ENCODE measurements around the gene BAIAP2.

The BAIAP2 gene

GRCh38 chr17:81120695-81121621 is 86.0 kb downstream of the BAIAP2 start:
- 0 out of 3 replicates have a peak, but pooled peaks have one; percentile 6 for ATAC-seq
- TF ChIP-seq, protein P1, sequence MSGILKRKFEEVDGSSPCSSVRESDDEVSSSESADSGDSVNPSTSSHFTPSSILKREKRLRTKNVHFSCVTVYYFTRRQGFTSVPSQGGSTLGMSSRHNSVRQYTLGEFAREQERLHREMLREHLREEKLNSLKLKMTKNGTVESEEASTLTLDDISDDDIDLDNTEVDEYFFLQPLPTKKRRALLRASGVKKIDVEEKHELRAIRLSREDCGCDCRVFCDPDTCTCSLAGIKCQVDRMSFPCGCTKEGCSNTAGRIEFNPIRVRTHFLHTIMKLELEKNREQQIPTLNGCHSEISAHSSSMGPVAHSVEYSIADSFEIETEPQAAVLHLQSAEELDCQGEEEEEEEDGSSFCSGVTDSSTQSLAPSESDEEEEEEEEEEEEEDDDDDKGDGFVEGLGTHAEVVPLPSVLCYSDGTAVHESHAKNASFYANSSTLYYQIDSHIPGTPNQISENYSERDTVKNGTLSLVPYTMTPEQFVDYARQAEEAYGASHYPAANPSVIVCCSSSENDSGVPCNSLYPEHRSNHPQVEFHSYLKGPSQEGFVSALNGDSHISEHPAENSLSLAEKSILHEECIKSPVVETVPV (CRISPR knock-in tag; IDR thresholded peaks at IDR 0.05) = no peak
- TF ChIP-seq GLIS3 (CRISPR knock-in tag; IDR thresholded peaks at IDR 0.05) = no peak

DNA sequence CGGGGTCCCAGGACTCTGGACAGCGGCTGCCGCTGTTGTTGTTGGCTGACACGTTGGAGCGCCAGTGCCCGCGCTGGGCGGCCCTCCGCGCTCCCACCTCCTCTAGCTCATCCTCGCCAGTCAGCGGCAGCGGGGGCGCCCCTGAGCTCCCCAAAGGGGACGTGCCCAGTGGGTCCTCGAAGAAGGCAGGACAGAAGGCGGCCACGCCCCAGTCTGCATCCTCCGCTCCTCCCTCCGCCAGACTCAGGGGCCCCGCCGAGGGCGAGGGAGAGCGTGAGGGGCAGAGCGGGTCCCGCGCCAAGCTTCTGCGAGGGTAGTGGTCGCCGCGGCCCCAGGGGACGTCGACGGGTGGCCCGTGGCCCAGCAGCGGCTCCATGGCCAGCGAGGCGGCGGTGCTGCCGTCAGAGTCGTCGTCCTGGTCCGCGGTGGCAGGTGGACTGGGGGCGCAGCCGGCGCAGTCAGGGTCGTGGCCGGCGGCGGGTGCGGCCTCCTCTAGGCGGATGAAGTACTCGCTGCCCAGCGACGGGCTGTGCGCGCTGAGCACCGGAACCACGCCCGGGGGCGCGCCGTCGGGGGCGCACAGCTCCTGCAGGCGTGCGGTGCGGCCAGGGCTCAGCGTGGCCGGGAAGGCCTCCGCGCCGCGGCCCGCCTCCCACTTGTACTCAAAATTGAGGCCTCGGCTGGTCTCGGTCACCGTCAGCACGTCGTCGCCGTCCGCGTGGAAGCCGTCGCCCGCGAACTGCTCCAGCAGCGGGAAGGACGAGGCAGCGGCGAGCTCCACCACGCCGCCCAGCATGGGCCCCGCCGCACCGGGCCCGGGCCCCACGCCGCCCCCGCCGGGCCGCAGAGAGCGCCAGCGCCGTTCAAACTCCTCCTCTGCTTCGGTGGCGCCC is 87.1 kb downstream of the BAIAP2 start:
- TF ChIP-seq GLIS3 (CRISPR knock-in tag; IDR thresholded peaks at IDR 0.05) (no peak), ZNF8 (CRISPR knock-in tag; IDR thresholded peaks at IDR 0.05) (no peak), RARB (CRISPR knock-in tag; IDR thresholded peaks at IDR 0.05) (no peak), CREB5 (CRISPR knock-in tag; IDR thresholded peaks at IDR 0.05; ENCODE audit: low read depth) (no peak), TCF4 (CRISPR knock-in tag; IDR thresholded peaks at IDR 0.05; ENCODE audit: borderline replicate concordance) (no peak), SNAI2 (CRISPR knock-in tag; IDR thresholded peaks at IDR 0.05) (no peak)
- TF ChIP-seq, protein P2, sequence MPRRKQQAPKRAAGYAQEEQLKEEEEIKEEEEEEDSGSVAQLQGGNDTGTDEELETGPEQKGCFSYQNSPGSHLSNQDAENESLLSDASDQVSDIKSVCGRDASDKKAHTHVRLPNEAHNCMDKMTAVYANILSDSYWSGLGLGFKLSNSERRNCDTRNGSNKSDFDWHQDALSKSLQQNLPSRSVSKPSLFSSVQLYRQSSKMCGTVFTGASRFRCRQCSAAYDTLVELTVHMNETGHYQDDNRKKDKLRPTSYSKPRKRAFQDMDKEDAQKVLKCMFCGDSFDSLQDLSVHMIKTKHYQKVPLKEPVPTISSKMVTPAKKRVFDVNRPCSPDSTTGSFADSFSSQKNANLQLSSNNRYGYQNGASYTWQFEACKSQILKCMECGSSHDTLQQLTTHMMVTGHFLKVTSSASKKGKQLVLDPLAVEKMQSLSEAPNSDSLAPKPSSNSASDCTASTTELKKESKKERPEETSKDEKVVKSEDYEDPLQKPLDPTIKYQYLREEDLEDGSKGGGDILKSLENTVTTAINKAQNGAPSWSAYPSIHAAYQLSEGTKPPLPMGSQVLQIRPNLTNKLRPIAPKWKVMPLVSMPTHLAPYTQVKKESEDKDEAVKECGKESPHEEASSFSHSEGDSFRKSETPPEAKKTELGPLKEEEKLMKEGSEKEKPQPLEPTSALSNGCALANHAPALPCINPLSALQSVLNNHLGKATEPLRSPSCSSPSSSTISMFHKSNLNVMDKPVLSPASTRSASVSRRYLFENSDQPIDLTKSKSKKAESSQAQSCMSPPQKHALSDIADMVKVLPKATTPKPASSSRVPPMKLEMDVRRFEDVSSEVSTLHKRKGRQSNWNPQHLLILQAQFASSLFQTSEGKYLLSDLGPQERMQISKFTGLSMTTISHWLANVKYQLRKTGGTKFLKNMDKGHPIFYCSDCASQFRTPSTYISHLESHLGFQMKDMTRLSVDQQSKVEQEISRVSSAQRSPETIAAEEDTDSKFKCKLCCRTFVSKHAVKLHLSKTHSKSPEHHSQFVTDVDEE (CRISPR knock-in tag; IDR thresholded peaks at IDR 0.05) = no peak
- ATAC-seq = no peak

DNA sequence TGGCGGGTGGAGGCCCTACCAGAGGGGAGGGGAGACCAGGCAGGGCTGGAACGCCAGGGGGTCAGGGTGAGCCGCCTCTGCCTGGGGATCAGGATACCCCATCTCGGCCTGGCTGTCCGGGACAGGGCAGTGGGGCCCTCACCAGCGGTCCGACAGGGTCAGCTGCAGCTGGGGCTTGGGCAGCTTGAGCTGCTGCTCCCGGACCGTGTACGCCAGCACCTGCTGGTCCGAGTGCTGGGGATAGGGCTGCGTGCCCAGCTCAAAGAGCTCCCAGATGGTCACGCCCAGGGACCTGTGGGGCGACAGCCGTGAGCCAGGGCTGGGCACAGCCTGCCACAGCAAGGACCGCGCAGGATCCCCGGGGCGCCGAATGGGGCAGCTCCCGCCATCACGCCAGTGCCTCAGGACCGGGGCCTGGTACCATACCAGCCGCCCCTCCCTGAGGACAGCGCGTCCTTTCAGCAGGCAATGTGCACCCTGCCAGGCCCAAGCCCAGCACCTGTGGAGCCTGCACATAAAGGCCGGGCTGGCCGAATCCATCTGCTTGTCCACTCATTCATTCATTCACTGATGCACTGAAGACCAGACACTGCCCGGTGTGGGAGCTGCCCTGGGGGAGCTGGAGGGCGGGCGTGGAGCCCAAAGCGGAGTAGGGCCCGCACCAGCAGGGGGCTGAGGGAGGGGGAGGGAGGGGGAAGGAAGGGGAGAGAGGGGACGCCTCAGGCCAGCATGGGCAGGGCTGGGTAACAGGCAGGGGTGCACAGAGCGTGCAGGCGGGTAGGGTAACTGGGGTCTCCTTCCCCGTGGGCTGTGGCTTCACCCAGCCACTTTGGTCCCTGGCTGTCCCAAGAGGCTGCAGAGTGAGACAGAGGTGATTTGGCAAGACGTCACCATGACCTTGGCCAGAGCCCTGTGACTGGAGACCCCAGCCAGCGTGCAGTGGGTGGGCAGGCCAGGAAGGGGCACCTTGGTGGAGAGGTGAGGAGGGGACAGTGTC is 88.4 kb downstream of the BAIAP2 start:
- no peak for ATAC-seq
- TF ChIP-seq CREB5 (CRISPR knock-in tag; IDR thresholded peaks at IDR 0.05; ENCODE audit: low read depth) (no peak), TOX (CRISPR knock-in tag; IDR thresholded peaks at IDR 0.05; ENCODE audit: borderline replicate concordance) (no peak), BACH2 (CRISPR knock-in tag; IDR thresholded peaks at IDR 0.05; ENCODE audit: borderline replicate concordance) (no peak), ZFP30 (CRISPR knock-in tag; IDR thresholded peaks at IDR 0.05) (no peak), ZNF70 (CRISPR knock-in tag; IDR thresholded peaks at IDR 0.05) (no peak), ISL1 (CRISPR knock-in tag; IDR thresholded peaks at IDR 0.05) (no peak), GLIS3 (CRISPR knock-in tag; IDR thresholded peaks at IDR 0.05) (no peak), ESRRG (CRISPR knock-in tag; IDR thresholded peaks at IDR 0.05) (no peak), ZNF8 (CRISPR knock-in tag; IDR thresholded peaks at IDR 0.05) (no peak), PPARA (CRISPR knock-in tag; IDR thresholded peaks at IDR 0.05; ENCODE audit: borderline replicate concordance) (no peak), ZNF565 (CRISPR knock-in tag; conservative IDR thresholded peaks at IDR 0.05; ENCODE audit: low read depth) (no peak), ARNTL (CRISPR knock-in tag; IDR thresholded peaks at IDR 0.05; ENCODE audit: borderline replicate concordance, low read depth) (no peak)
- TF ChIP-seq, protein P1 (CRISPR knock-in tag; IDR thresholded peaks at IDR 0.05) = no peak
- TF ChIP-seq, protein P3, sequence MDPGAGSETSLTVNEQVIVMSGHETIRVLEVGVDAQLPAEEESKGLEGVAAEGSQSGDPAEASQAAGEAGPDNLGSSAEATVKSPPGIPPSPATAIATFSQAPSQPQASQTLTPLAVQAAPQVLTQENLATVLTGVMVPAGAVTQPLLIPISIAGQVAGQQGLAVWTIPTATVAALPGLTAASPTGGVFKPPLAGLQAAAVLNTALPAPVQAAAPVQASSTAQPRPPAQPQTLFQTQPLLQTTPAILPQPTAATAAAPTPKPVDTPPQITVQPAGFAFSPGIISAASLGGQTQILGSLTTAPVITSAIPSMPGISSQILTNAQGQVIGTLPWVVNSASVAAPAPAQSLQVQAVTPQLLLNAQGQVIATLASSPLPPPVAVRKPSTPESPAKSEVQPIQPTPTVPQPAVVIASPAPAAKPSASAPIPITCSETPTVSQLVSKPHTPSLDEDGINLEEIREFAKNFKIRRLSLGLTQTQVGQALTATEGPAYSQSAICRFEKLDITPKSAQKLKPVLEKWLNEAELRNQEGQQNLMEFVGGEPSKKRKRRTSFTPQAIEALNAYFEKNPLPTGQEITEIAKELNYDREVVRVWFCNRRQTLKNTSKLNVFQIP (CRISPR knock-in tag; IDR thresholded peaks at IDR 0.05; ENCODE audit: borderline replicate concordance, low read depth) = no peak
- TF ChIP-seq, protein P4, sequence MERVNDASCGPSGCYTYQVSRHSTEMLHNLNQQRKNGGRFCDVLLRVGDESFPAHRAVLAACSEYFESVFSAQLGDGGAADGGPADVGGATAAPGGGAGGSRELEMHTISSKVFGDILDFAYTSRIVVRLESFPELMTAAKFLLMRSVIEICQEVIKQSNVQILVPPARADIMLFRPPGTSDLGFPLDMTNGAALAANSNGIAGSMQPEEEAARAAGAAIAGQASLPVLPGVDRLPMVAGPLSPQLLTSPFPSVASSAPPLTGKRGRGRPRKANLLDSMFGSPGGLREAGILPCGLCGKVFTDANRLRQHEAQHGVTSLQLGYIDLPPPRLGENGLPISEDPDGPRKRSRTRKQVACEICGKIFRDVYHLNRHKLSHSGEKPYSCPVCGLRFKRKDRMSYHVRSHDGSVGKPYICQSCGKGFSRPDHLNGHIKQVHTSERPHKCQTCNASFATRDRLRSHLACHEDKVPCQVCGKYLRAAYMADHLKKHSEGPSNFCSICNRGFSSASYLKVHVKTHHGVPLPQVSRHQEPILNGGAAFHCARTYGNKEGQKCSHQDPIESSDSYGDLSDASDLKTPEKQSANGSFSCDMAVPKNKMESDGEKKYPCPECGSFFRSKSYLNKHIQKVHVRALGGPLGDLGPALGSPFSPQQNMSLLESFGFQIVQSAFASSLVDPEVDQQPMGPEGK (CRISPR knock-in tag; IDR thresholded peaks at IDR 0.05; ENCODE audit: borderline replicate concordance) = no peak
